Vagina (tissue), 2 donors: ENCODE measurements around the gene ZNF385B. TPM values are rescaled to one million over a fixed set of nuclear protein-coding genes. Genes with fewer than 3 reads are reported as not detected.

Experiments
- DNase-seq, 2 donors: peaks; one replicate each; pipeline ENCODE4 v3.0.0-alpha.2; 2017; ENCODE audit errors: extremely low spot score in 2 of 2
- H3K27ac ChIP-seq: fragments of 200-600 bp; sonication (generic); one replicate; pipeline ENCODE4 v1.5.1; 2019
- H3K27me3 ChIP-seq: fragments of 200-600 bp; sonication (generic); one replicate; pipeline ENCODE4 v1.5.1; 2019
- H3K36me3 ChIP-seq, 2 donors: fragments of 200-600 bp; sonication (generic); one replicate each; pipeline ENCODE4 v1.5.1; 2017 to 2019
- H3K4me1 ChIP-seq: fragments of 200-600 bp; sonication (generic); one replicate; pipeline ENCODE4 v1.5.1; 2019
- H3K4me3 ChIP-seq, 2 donors: fragments of 200-600 bp; sonication (generic); 1 replicate in 1 of 2; 2 replicates in 1 of 2; pipeline ENCODE4 v1.5.1; 2016 to 2019
- H3K9me3 ChIP-seq: fragments of 200-600 bp; sonication (generic); one replicate; pipeline ENCODE4 v1.5.1; 2019
- CTCF ChIP-seq, 3 experiments: fragments of 450-650 bp in 2 of 3; fragments of 200-600 bp in 1 of 3; sonication (generic) in 1 of 3; IDR thresholded peaks; one replicate each; pipeline ENCODE4 v1.5.1; 2017 to 2019; ENCODE audit warnings: antibody characterized with exemption in 3 of 3, mild to moderate bottlenecking in 2 of 3, moderate library complexity in 2 of 3
- POLR2A ChIP-seq, 2 donors: fragments of 450-650 bp; IDR thresholded peaks; one replicate each; pipeline ENCODE4 v1.6.1; 2017; ENCODE audit warnings: antibody characterized with exemption in 2 of 2, mild to moderate bottlenecking in 2 of 2, moderate library complexity in 2 of 2
- POLR2AphosphoS5 ChIP-seq, 2 donors: sonication (generic); formaldehyde crosslinking; IDR thresholded peaks; one replicate each; pipeline ENCODE4 v1.9.0; 2017; ENCODE audit warnings: antibody characterized with exemption in 2 of 2, mild to moderate bottlenecking in 2 of 2, low read depth in 1 of 2; ENCODE audit not compliant: insufficient read depth in 1 of 2
- intact Hi-C: fragments of 100-400 bp; cut with DNase I; formaldehyde crosslinking; loops from one replicate; pipeline ENCODE4 v1.15.1; 2023
- total RNA-seq: library from RNA; depleted of rRNA; stranded (reverse); fragments of >200 nt; gene quantifications from one replicate; pipeline ENCODE4 v1.2.3, GENCODE V29; 2016

The ZNF385B gene
- total RNA-seq, 1 donor from 2014 or later, result 11.5 TPM

- no peak for TF ChIP-seq POLR2AphosphoS5 (IDR thresholded peaks at IDR 0.05; ENCODE audit: insufficient read depth in 1 of 2, low read depth in 1 of 2)
- TF ChIP-seq CTCF (IDR thresholded peaks at IDR 0.05), result no peak
- TF ChIP-seq POLR2A (IDR thresholded peaks at IDR 0.05), result no peak
- H3K36me3 ChIP-seq, result no peaks in the 10 kb centered on the region
- no peak for DNase-seq
- no peak overlapping the region for H3K4me3 ChIP-seq
- no peak overlapping the region for H3K27ac ChIP-seq
- peaks cover 3% of the 10 kb centered on the region for H3K9me3 ChIP-seq
- H3K27me3 ChIP-seq, result no peaks in the 10 kb centered on the region
- intact Hi-C loops, result no loop called here
- no peaks in the 10 kb centered on the region for H3K4me1 ChIP-seq
These were observed 306.6 kb downstream of the ZNF385B start for GRCh38 chr2:179554639-179555386.

- TF ChIP-seq POLR2A (IDR thresholded peaks at IDR 0.05) (no peak), CTCF (IDR thresholded peaks at IDR 0.05) (no peak), POLR2AphosphoS5 (IDR thresholded peaks at IDR 0.05; ENCODE audit: insufficient read depth in 1 of 2, low read depth in 1 of 2) (no peak)
- Histone ChIP-seq H3K9me3 (peaks cover 3% of the 10 kb centered on the region), H3K36me3 (no peaks in the 10 kb centered on the region), H3K27me3 (no peaks in the 10 kb centered on the region), H3K4me3 (no peak overlapping the region), H3K27ac (no peak overlapping the region), H3K4me1 (no peaks in the 10 kb centered on the region)
- intact Hi-C loops, result no loop called here
- no peak for DNase-seq
These were observed 308.0 kb downstream of the ZNF385B start for GRCh38 chr2:179553382-179553781.

GRCh38 chr2:179551539-179552045, 309.8 kb downstream of the ZNF385B start:
- Histone ChIP-seq H3K27ac (no peak overlapping the region), H3K4me3 (no peak overlapping the region), H3K4me1 (no peaks in the 10 kb centered on the region), H3K27me3 (no peaks in the 10 kb centered on the region), H3K9me3 (peaks cover 3% of the 10 kb centered on the region), H3K36me3 (no peaks in the 10 kb centered on the region)
- intact Hi-C loops, result no loop called here
- TF ChIP-seq POLR2A (IDR thresholded peaks at IDR 0.05), result no peak
- TF ChIP-seq CTCF (IDR thresholded peaks at IDR 0.05), result no peak
- no peak for TF ChIP-seq POLR2AphosphoS5 (IDR thresholded peaks at IDR 0.05; ENCODE audit: insufficient read depth in 1 of 2, low read depth in 1 of 2)
- DNase-seq, result no peak

- H3K36me3 ChIP-seq, result no peaks in the 10 kb centered on the region
- H3K4me1 ChIP-seq, result no peaks in the 10 kb centered on the region
- no peaks in the 10 kb centered on the region for H3K27me3 ChIP-seq
- TF ChIP-seq POLR2AphosphoS5 (IDR thresholded peaks at IDR 0.05; ENCODE audit: insufficient read depth in 1 of 2, low read depth in 1 of 2) (no peak), POLR2A (IDR thresholded peaks at IDR 0.05) (no peak), CTCF (IDR thresholded peaks at IDR 0.05) (no peak)
- intact Hi-C loops, result no loop called here
- peaks cover 3% of the 10 kb centered on the region for H3K9me3 ChIP-seq
- no peak overlapping the region for H3K4me3 ChIP-seq
- DNase-seq, result no peak
- no peak overlapping the region for H3K27ac ChIP-seq
These were observed 310.6 kb downstream of the ZNF385B start for GRCh38 chr2:179550849-179551248.

GRCh38 chr2:179550214-179550613, 311.2 kb downstream of the ZNF385B start:
- Histone ChIP-seq H3K27ac (no peak overlapping the region), H3K4me3 (no peak overlapping the region), H3K36me3 (no peaks in the 10 kb centered on the region), H3K27me3 (no peaks in the 10 kb centered on the region), H3K4me1 (no peaks in the 10 kb centered on the region), H3K9me3 (peaks cover 3% of the 10 kb centered on the region)
- intact Hi-C loops, result no loop called here
- no peak for DNase-seq
- TF ChIP-seq POLR2A (IDR thresholded peaks at IDR 0.05), result no peak
- no peak for TF ChIP-seq POLR2AphosphoS5 (IDR thresholded peaks at IDR 0.05; ENCODE audit: insufficient read depth in 1 of 2, low read depth in 1 of 2)
- no peak for TF ChIP-seq CTCF (IDR thresholded peaks at IDR 0.05)
